Omental fat pad (tissue), 4 donors: ENCODE data around the gene NHLRC4. TPM values are rescaled to one million over a fixed set of nuclear protein-coding genes. Genes with fewer than 3 reads are reported as not detected.

ENCODE experiments used
- ATAC-seq: fragments of 150-250 bp; one replicate; pipeline ENCODE4 v1.9.1; 2016; ENCODE audit warnings: mild to moderate bottlenecking, moderate library complexity; ENCODE audit not compliant: low FRiP score
- DNase-seq: peaks from one replicate; pipeline ENCODE4 v3.0.0-alpha.2; 2019; ENCODE audit warnings: low spot score
- CTCF ChIP-seq, 3 donors: fragments of 450-650 bp; IDR thresholded peaks; one replicate each; pipeline ENCODE4 v1.5.1; 2016 to 2017; ENCODE audit warnings: antibody characterized with exemption in 3 of 3, mild to moderate bottlenecking in 3 of 3, moderate library complexity in 2 of 3
- small RNA-seq: library from RNA; depleted of rRNA; stranded (forward); fragments of <200 nt; gene quantifications from one replicate; pipeline ENCODE3, GENCODE V24; 2016
- total RNA-seq, 4 donors: library from RNA; depleted of rRNA; stranded (reverse); fragments of >200 nt; gene quantifications; one replicate each; pipeline ENCODE4 v1.1.0, GENCODE V29; 2016

Gene NHLRC4
- total RNA-seq, 4 donors from 2014 or later, result 0.24 to 5.5 (median 1.2) TPM

- ATAC-seq (no peak), DNase-seq (no peak)
- TF ChIP-seq CTCF (IDR thresholded peaks at IDR 0.05), result no peak
Measured at GRCh38 chr16:609984-610383, 43.2 kb downstream of the NHLRC4 start.

- DNase-seq (no peak), ATAC-seq (peak; percentile 19)
- TF ChIP-seq CTCF (IDR thresholded peaks at IDR 0.05), result no peak
Measured at GRCh38 chr16:610513-611381, 43.9 kb downstream of the NHLRC4 start.

GRCh38 chr16:615122-615521 is 48.3 kb downstream of the NHLRC4 start:
- DNase-seq (no peak), ATAC-seq (no peak)
- no peak for TF ChIP-seq CTCF (IDR thresholded peaks at IDR 0.05)

GRCh38 chr16:616733-617586 is 50.2 kb downstream of the NHLRC4 start:
- ATAC-seq, result no peak
- DNase-seq, result no peak
- no peak for TF ChIP-seq CTCF (IDR thresholded peaks at IDR 0.05)

DNA sequence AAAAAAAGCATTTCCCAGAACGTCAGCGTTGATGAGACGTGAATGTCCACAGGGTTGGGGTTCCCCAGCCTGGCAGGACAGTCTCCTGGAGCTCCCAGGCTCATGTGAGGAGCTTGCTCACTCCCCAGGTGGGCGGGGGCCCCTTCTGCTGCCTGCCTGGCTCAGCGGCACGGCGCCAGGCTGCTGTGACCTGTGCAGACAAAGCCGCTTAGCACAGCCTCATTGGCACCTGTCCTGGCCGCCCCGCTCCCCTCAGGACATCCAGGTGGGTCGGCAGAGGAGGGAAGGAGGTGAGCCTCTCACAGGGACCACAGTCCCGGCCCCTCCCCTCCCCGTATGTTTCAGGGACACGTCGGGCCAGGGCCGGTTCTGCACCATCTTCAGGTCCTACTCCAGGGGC is 51.0 kb downstream of the NHLRC4 start:
- no peak for TF ChIP-seq CTCF (IDR thresholded peaks at IDR 0.05)
- no peak for ATAC-seq
- no peak for DNase-seq

Small RNA genes lying within 50 kb of the gene (small RNA-seq; reads per million reads assigned to genes)
- gene MIR3176 (not detected), gene MIR5587 (not detected), gene Z98883.1 (not detected)

Other genes with a start within 250 kb of the NHLRC4 start
- 10 to 100 TPM; 17.0 to 36.6 (median 20.9) TPM for gene AXIN1, start 214.3 kb upstream of the NHLRC4 start, total RNA-seq
- gene MRPL28, start 196.5 kb upstream of the NHLRC4 start, total RNA-seq, result 10 to 100 TPM; 53.3 to 58.2 (median 53.9) TPM
- gene PGAP6, start 185.0 kb upstream of the NHLRC4 start, total RNA-seq, result 10 to 100 TPM; 27.3 to 41.1 (median 39.0) TPM
- gene NME4, start 169.8 kb upstream of the NHLRC4 start, total RNA-seq, result 100 to 1,000 TPM in 1 of 4 donors, 10 to 100 TPM in 3; 49.5 to 115 (median 79.3) TPM
- 10 to 100 TPM; 16.5 to 30.9 (median 21.4) TPM for gene DECR2, start 165.1 kb upstream of the NHLRC4 start, total RNA-seq
- gene RAB11FIP3, start 141.4 kb upstream of the NHLRC4 start, total RNA-seq, result 10 to 100 TPM; 24.9 to 52.2 (median 48.7) TPM
- gene CAPN15, start 39.3 kb upstream of the NHLRC4 start, total RNA-seq, result 10 to 100 TPM; 16.4 to 87.2 (median 22.0) TPM
- under 1 TPM in 1 of 4 donors, not detected in 3; 0.19 TPM for gene PRR35, start 6.6 kb upstream of the NHLRC4 start, total RNA-seq
- 10 to 100 TPM; 22.0 to 25.1 (median 23.8) TPM for gene PIGQ, start 3.0 kb downstream of the NHLRC4 start, total RNA-seq
- 10 to 100 TPM; 11.6 to 20.6 (median 14.8) TPM for gene RAB40C, start 23.1 kb downstream of the NHLRC4 start, total RNA-seq
- under 1 TPM in 3 of 4 donors, not detected in 1; 0.19 to 0.63 (median 0.25) TPM for gene WFIKKN1, start 64.0 kb downstream of the NHLRC4 start, total RNA-seq
- 100 to 1,000 TPM in 3 of 4 donors, 10 to 100 TPM in 1; 75.7 to 155 (median 111) TPM for gene METTL26, start 69.3 kb downstream of the NHLRC4 start, total RNA-seq
- 10 to 100 TPM; 33.3 to 54.7 (median 41.3) TPM for gene MCRIP2, start 74.8 kb downstream of the NHLRC4 start, total RNA-seq
- 10 to 100 TPM in 3 of 4 donors, 1 to 10 TPM in 1; 7.0 to 25.1 (median 21.2) TPM for gene WDR90, start 82.4 kb downstream of the NHLRC4 start, total RNA-seq
- gene RHOT2, start 101.1 kb downstream of the NHLRC4 start, total RNA-seq, result 10 to 100 TPM; 38.8 to 86.9 (median 61.5) TPM
- 1 to 10 TPM in 1 of 4 donors, under 1 TPM in 2, not detected in 1; 0.44 to 1.0 (median 0.96) TPM for gene RHBDL1, start 108.7 kb downstream of the NHLRC4 start, total RNA-seq
- gene STUB1, start 113.4 kb downstream of the NHLRC4 start, total RNA-seq, result 100 to 1,000 TPM; 119 to 161 (median 128) TPM
- 10 to 100 TPM; 65.8 to 79.6 (median 71.8) TPM for gene JMJD8, start 117.3 kb downstream of the NHLRC4 start, total RNA-seq
- gene WDR24, start 123.4 kb downstream of the NHLRC4 start, total RNA-seq, result 1 to 10 TPM; 6.7 to 8.7 (median 6.9) TPM
- gene FBXL16, start 138.8 kb downstream of the NHLRC4 start, total RNA-seq, result under 1 TPM in 3 of 4 donors, not detected in 1; 0.48 to 0.75 (median 0.56) TPM
- 10 to 100 TPM; 13.6 to 31.2 (median 20.5) TPM for gene METRN, start 148.1 kb downstream of the NHLRC4 start, total RNA-seq
- 10 to 100 TPM; 21.9 to 45.4 (median 36.2) TPM for gene ANTKMT, start 154.1 kb downstream of the NHLRC4 start, total RNA-seq
- 1 to 10 TPM in 2 of 4 donors, under 1 TPM in 2; 0.72 to 2.4 (median 1.5) TPM for gene CCDC78, start 159.4 kb downstream of the NHLRC4 start, total RNA-seq
- 1 to 10 TPM in 3 of 4 donors, under 1 TPM in 1; 0.79 to 7.3 (median 4.6) TPM for gene HAGHL, start 160.1 kb downstream of the NHLRC4 start, total RNA-seq
- gene CIAO3, start 174.0 kb downstream of the NHLRC4 start, total RNA-seq, result 10 to 100 TPM; 17.6 to 26.8 (median 22.1) TPM
- gene MSLN, start 193.7 kb downstream of the NHLRC4 start, total RNA-seq, result 100 to 1,000 TPM in 2 of 4 donors, 10 to 100 TPM in 1, 1 to 10 TPM in 1; 1.1 to 355 (median 129) TPM
- gene RPUSD1, start 221.4 kb downstream of the NHLRC4 start, total RNA-seq, result 10 to 100 TPM in 3 of 4 donors, 1 to 10 TPM in 1; 9.6 to 20.9 (median 13.7) TPM
- 10 to 100 TPM in 1 of 4 donors, 1 to 10 TPM in 3; 2.8 to 10.7 (median 4.6) TPM for gene CHTF18, start 221.6 kb downstream of the NHLRC4 start, total RNA-seq
- not detected for gene GNG13, start 233.7 kb downstream of the NHLRC4 start, total RNA-seq